HepG2 (cell line): ENCODE results near the gene HTRA1. TPM values are rescaled to one million over a fixed set of nuclear protein-coding genes. Genes with fewer than 3 reads are reported as not detected.

Source experiments
- ATAC-seq: fragments of 200-7000 bp; cut with Tn5 transposase; 3 replicates; pipeline ENCODE4 v1.9.1; 2020; ENCODE audit warnings: mild to moderate bottlenecking, moderate library complexity
- BruUV-seq: library from RNA; stranded (reverse); fragments of 400-500 nt; replicated peaks from 2 replicates; lab custom pipeline; 2021; lab: Mats Ljungman, UMichigan
- CTCF ChIA-PET: fragments of 300-600 bp; formaldehyde crosslinking; extraction: SDS; loops from one replicate; lab custom pipeline; 2021; ENCODE audit warnings: low total read pairs, inconsistent platforms, low intra/inter-chr PET ratio; lab: Yijun Ruan, JAX
- POLR2A ChIA-PET: fragments of 350-600 bp; sonication (Branson Sonifier 250); formaldehyde crosslinking; loops from one replicate; lab custom pipeline; 2020; ENCODE audit warnings: antibody characterized with exemption, inconsistent platforms; lab: Yijun Ruan, JAX
- DNase-seq: peaks from one replicate; pipeline ENCODE4 v3.0.0-alpha.2; 2015; ENCODE audit warnings: low spot score
- FAIRE-seq: peaks from 3 replicates; lab custom pipeline; 2011; peaks lifted over from hg19 to GRCh38; lab: Jason Lieb, UNC
- H2AFZ ChIP-seq: one replicate; pipeline ENCODE4 v1.6.1; 2011; ENCODE audit warnings: low read length, inconsistent platforms
- H3K27ac ChIP-seq: fragments of 300-600 bp; 3 replicates; pipeline ENCODE4 v1.8.0; 2011; ENCODE audit warnings: mixed run types, mild to moderate bottlenecking, mixed read lengths, low read length, inconsistent platforms; ENCODE audit not compliant: insufficient read depth; ENCODE audit errors: extremely low read length
- H3K27me3 ChIP-seq, 2 experiments: fragments of 200-600 bp in 1 of 2; 2 replicates in 1 of 2; 3 replicates in 1 of 2; pipeline versions ENCODE4 v1.6.0 to v1.8.0; 2011; ENCODE audit warnings: low read length in 2 of 2, mild to moderate bottlenecking in 2 of 2, moderate library complexity in 2 of 2, inconsistent platforms in 1 of 2; ENCODE audit not compliant: insufficient read depth in 2 of 2, control insufficient read depth in 1 of 2
- H3K36me3 ChIP-seq, 2 experiments: fragments of 200-600 bp in 1 of 2; replicated peaks in 1 of 2; 2 replicates in 1 of 2; 3 replicates in 1 of 2; pipeline versions ENCODE4 v1.5.1 to v1.8.0; 2011; ENCODE audit warnings: low read length in 2 of 2, inconsistent platforms in 1 of 2; ENCODE audit not compliant: insufficient read depth in 2 of 2, control insufficient read depth in 1 of 2
- H3K4me1 ChIP-seq: 2 replicates; pipeline ENCODE4 v1.5.1; 2012; ENCODE audit warnings: low read length, inconsistent platforms; ENCODE audit not compliant: insufficient read depth
- H3K4me2 ChIP-seq: 2 replicates; pipeline ENCODE4 v1.6.0; 2011; ENCODE audit warnings: low read depth, low read length, inconsistent platforms
- H3K4me3 ChIP-seq, 3 experiments: fragments of 200-600 bp in 1 of 3; sonication (generic), shearing (Covaris generic) in 1 of 3; replicated peaks in 1 of 3; 2 replicates each; pipeline ENCODE4 v1.5.1; 2011 to 2016; ENCODE audit warnings: low read length in 3 of 3, inconsistent platforms in 2 of 3, low read depth in 2 of 3, mild to moderate bottlenecking in 2 of 3, control low read depth in 1 of 3, mixed read lengths in 1 of 3; ENCODE audit not compliant: insufficient read depth in 1 of 3
- H3K79me2 ChIP-seq: one replicate; pipeline ENCODE4 v1.6.1; 2011; ENCODE audit warnings: low read length, inconsistent platforms; ENCODE audit not compliant: insufficient read depth
- H3K9ac ChIP-seq: 2 replicates; pipeline ENCODE4 v1.6.0; 2011; ENCODE audit warnings: mild to moderate bottlenecking, low read depth, low read length, inconsistent platforms; ENCODE audit not compliant: insufficient read depth
- H3K9me3 ChIP-seq: 2 replicates; pipeline ENCODE4 v1.5.1; 2012; ENCODE audit warnings: mild to moderate bottlenecking, low read length
- H4K20me1 ChIP-seq: 2 replicates; pipeline ENCODE4 v1.6.0; 2011; ENCODE audit warnings: inconsistent platforms, mild to moderate bottlenecking, low read length, moderate library complexity; ENCODE audit not compliant: insufficient read depth
- CREM ChIP-seq, 2 experiments: sonication (generic) in 1 of 2; formaldehyde crosslinking in 1 of 2; IDR thresholded peaks; 2 replicates each; pipeline versions ENCODE4 v1.4.0 to v1.6.1; 2016 to 2020; ENCODE audit warnings: antibody characterized with exemption in 1 of 2, mild to moderate bottlenecking in 1 of 2, missing genetic modification reagents in 1 of 2
- FOSL2 ChIP-seq: sonication (generic); formaldehyde crosslinking; IDR thresholded peaks from 2 replicates; pipeline ENCODE4 v1.4.0; 2020; ENCODE audit warnings: missing genetic modification reagents
- HNRNPK ChIP-seq: fragments of 200-400 bp; formaldehyde crosslinking; IDR thresholded peaks from 2 replicates; pipeline ENCODE4 v1.6.1; 2018; ENCODE audit warnings: low read length, low read depth, moderate library complexity, mild to moderate bottlenecking; ENCODE audit not compliant: poor library complexity, severe bottlenecking
- NCOA2 ChIP-seq: sonication (generic); formaldehyde crosslinking; IDR thresholded peaks from 2 replicates; pipeline ENCODE4 v1.8.0; 2022; ENCODE audit warnings: inconsistent platforms
- NFE2 ChIP-seq: sonication (generic); formaldehyde crosslinking; IDR thresholded peaks from 2 replicates; pipeline ENCODE4 v1.4.0; 2020; ENCODE audit warnings: missing genetic modification reagents
- SALL1 ChIP-seq: sonication (generic); formaldehyde crosslinking; IDR thresholded peaks from 2 replicates; pipeline ENCODE4 v1.8.0; 2022; ENCODE audit warnings: mild to moderate bottlenecking, missing genetic modification reagents
- SRSF9 ChIP-seq: fragments of 200-400 bp; formaldehyde crosslinking; IDR thresholded peaks from 2 replicates; pipeline ENCODE4 v1.6.1; 2018; ENCODE audit warnings: borderline replicate concordance, mild to moderate bottlenecking, low read depth, low read length; ENCODE audit not compliant: insufficient read depth, poor library complexity, severe bottlenecking
- ZBTB2 ChIP-seq: sonication (generic); formaldehyde crosslinking; IDR thresholded peaks from 2 replicates; pipeline ENCODE4 v1.8.0; 2022; ENCODE audit warnings: low read depth, missing genetic modification reagents
- WGBS: methylation state at CpG from one replicate; pipeline ENCODE4 v1.1.6; 2017; ENCODE audit warnings: low lambda C conversion rate; 5-methylcytosine and 5-hydroxymethylcytosine counted together
- in situ Hi-C: cut with HindIII; loops from 2 replicates; pipeline ENCODE4 v1.10.0; 2017; ENCODE audit warnings: low pct_unique_long_range_greater_than_20kb; ENCODE audit not compliant: extremely low pct_ligation_motif_present
- intact Hi-C: fragments of 100-400 bp; cut with micrococcal nuclease; formaldehyde crosslinking; loops from one replicate; pipeline ENCODE4 v1.10.0; 2022; ENCODE audit not compliant: unreplicated experiment
- polyA plus RNA-seq, 8 experiments: library from polyadenylated mRNA; depleted of rRNA in 3 of 8; stranded (reverse) in 7 of 8; unstranded in 1 of 8; fragments of >200 nt; fragmentation: Illumina TruSeq in 4 of 8; extraction: Trizol in 4 of 8; gene quantifications; 2 replicates each; pipeline versions ENCODE4 v1.2.1 to v1.2.3, GENCODE V29; 2011 to 2016; ENCODE audit warnings: low read depth in 4 of 8, missing spikeins in 1 of 8, mixed read lengths in 1 of 8; ENCODE audit not compliant: insufficient read depth in 1 of 8
- total RNA-seq, 5 experiments: library from RNA; depleted of rRNA; stranded (reverse); fragments of >200 nt; fragmentation: Illumina TruSeq; extraction: Trizol; gene quantifications; 2 replicates each; pipeline ENCODE4 v1.2.3, GENCODE V29; 2016; ENCODE audit warnings: low read depth in 1 of 5

HTRA1 gene
- total and polyA plus RNA-seq, 2 of the 13 experiments (the other 11 are each of a cell fraction or from before 2014, with no cell fraction given) = 0.11 to 0.40 TPM

DNA sequence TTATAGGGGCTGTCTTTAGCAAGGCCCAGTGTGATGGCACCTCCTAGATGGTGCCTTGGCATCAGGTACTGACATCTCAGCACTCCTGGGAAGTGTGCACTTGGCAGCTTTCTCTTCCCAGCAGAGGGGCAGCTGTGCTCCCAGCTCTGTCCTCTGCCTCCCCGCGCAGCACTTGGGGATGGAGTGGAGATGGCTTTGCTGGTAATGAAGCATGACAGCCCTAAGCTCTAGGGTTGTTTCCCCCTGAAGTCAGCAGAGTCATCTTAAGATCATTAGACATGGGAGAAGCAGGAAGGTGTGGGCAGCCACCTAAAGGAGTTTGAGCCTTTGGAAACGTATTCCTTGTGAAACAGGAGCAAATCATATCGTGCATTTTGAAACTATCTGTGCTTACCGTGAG is 46.7 kb downstream of the HTRA1 start (continued):
- TF ChIP-seq HNRNPK (no peak), SRSF9 (no peak), NFE2 (CRISPR knock-in tag) (no peak), ZBTB2 (CRISPR knock-in tag) (no peak), CREM (IDR thresholded peaks at IDR 0.05) (no peak), CREM (CRISPR knock-in tag; IDR thresholded peaks at IDR 0.05) (no peak), NCOA2 (CRISPR knock-in tag) (no peak), SALL1 (CRISPR knock-in tag) (no peak)

DNA sequence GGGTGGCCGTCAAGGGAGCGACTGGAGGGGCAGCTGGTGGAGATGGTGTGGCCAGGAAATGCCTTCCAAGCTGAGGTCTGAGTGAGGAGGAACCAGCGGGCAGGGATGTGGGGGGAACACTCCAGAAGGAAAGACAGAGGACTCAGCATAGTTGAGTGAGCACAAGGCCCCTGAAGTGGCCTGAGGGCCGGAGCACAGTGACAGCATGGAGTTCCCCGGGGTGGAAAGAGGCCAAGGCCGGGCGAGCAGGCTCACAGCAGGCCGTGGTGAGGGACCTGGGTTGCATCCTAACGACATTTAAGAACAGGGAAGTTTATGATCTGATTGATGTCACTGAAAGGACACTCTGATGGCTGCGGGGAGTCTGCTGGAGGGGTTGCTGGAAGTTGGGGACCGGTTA is 48.0 kb downstream of the HTRA1 start:
- FAIRE-seq (no peak), ATAC-seq (no peak; the same call in 2 of the 3 replicates), DNase-seq (no peak)
- BruUV-seq = no TSS peak
- no peak for TF ChIP-seq FOSL2
- H4K20me1 ChIP-seq = no peaks in the 10 kb centered on the region
- no peak overlapping the region for H3K4me3 ChIP-seq
- no peaks in the 10 kb centered on the region for H3K4me1 ChIP-seq
- no peaks in the 10 kb centered on the region for H3K9me3 ChIP-seq
- no peaks in the 10 kb centered on the region for H3K36me3 ChIP-seq
- no peak overlapping the region for H3K9ac ChIP-seq
- intact Hi-C loops (no loop called here), in situ Hi-C loops (no loop called here)
- H3K27ac ChIP-seq = no peak overlapping the region
- 18% methylated on average over 11 of the region's 11 CpGs for WGBS
- ChIA-PET POLR2A (no interaction called here), CTCF (no interaction called here)
- no peaks in the 10 kb centered on the region for H3K79me2 ChIP-seq
- H3K4me2 ChIP-seq = no peak overlapping the region
- peaks cover 5 to 36% of the 10 kb centered on the region in 2 experiments; a peak in 3 of 5 replicates for H3K27me3 ChIP-seq
- no peak overlapping the region for H2AFZ ChIP-seq
